HCT116 (cell line): ENCODE results near the gene APLF. TPM values are rescaled to one million over a fixed set of nuclear protein-coding genes. Genes with fewer than 3 reads are reported as not detected.
"Not testable (repeated sequence)": the region's sequence is repeated elsewhere in the genome, so short reads cannot be mapped to it uniquely, and the experiment has no call there.

ENCODE experiments used
- ATAC-seq: fragments of 200-7000 bp; cut with Tn5 transposase; 2 replicates; pipeline ENCODE4 v1.9.1; 2020; ENCODE audit warnings: mild to moderate bottlenecking, moderate library complexity
- BruUV-seq: library from RNA; stranded (reverse); fragments of 400-500 nt; replicated peaks from 2 replicates; lab custom pipeline; 2021; lab: Mats Ljungman, UMichigan
- CTCF ChIA-PET: fragments of 300-600 bp; sonication (Branson Sonifier 250); formaldehyde crosslinking; loops from one replicate; lab custom pipeline; 2021; ENCODE audit warnings: antibody characterized with exemption; lab: Charles Lee
- POLR2A ChIA-PET: fragments of 300-600, 350-600 bp; sonication (Branson Sonifier 250); formaldehyde crosslinking; loops from one replicate; lab custom pipeline; 2021; ENCODE audit warnings: antibody characterized with exemption; lab: Charles Lee
- RAD21 ChIA-PET, 2 experiments: fragments of 300-600 bp; sonication (Branson Sonifier 250); formaldehyde crosslinking; loops; one replicate each; lab custom pipeline; 2023; ENCODE audit warnings: low total read pairs in 2 of 2; ENCODE audit not compliant: uncharacterized antibody in 2 of 2, unreplicated experiment in 2 of 2, low non-redundant PET in 1 of 2; lab: Charles Lee
- DNase-seq: peaks from one replicate; pipeline ENCODE4 v3.0.0-alpha.2; 2010; ENCODE audit warnings: low read depth, low spot score
- H2AFZ ChIP-seq: fragments of 200-600 bp; shearing (Covaris generic), sonication (generic); 2 replicates; pipeline ENCODE4 v1.6.1; 2017; ENCODE audit warnings: low read depth, mixed run types, mixed read lengths, antibody characterized with exemption, low read length; ENCODE audit not compliant: poor library complexity, severe bottlenecking
- H3K27ac ChIP-seq: 2 replicates; pipeline ENCODE4 v1.5.1; 2012; ENCODE audit warnings: low read depth, low read length
- H3K27me3 ChIP-seq: fragments of 200-600 bp; sonication (generic); 2 replicates; pipeline ENCODE4 v1.6.1; 2016; ENCODE audit warnings: mixed run types, low read length, mixed read lengths; ENCODE audit not compliant: insufficient read depth
- H3K36me3 ChIP-seq, 2 experiments: fragments of 200-500 bp in 1 of 2; fragments of 200-600 bp in 1 of 2; sonication (Bioruptor generic) in 1 of 2; sonication (generic) in 1 of 2; 2 replicates each; pipeline versions ENCODE4 v1.5.1 to v1.6.1; 2014 to 2016; ENCODE audit warnings: low read length in 2 of 2, inconsistent platforms in 1 of 2, mixed read lengths in 1 of 2, mixed run types in 1 of 2; ENCODE audit not compliant: insufficient read depth in 2 of 2, control insufficient read depth in 1 of 2
- H3K4me1 ChIP-seq, 2 experiments: fragments of 200-600 bp in 1 of 2; sonication (generic) in 1 of 2; 2 replicates each; pipeline versions ENCODE4 v1.5.1 to v1.6.1; 2012 to 2017; ENCODE audit warnings: low read length in 2 of 2, inconsistent platforms in 1 of 2, mild to moderate bottlenecking in 1 of 2, mixed read lengths in 1 of 2, mixed run types in 1 of 2, moderate library complexity in 1 of 2; ENCODE audit not compliant: insufficient read depth in 2 of 2, control insufficient read depth in 1 of 2
- H3K4me2 ChIP-seq: fragments of 200-600 bp; sonication (generic); 2 replicates; pipeline ENCODE4 v1.6.1; 2017; ENCODE audit warnings: mixed run types, low read length, mixed read lengths
- H3K4me3 ChIP-seq, 2 experiments: fragments of 200-600 bp in 1 of 2; sonication (generic) in 1 of 2; replicated peaks in 1 of 2; 2 replicates each; pipeline ENCODE4 v1.5.1; 2011 to 2016; ENCODE audit warnings: low read length in 2 of 2, control low read depth in 1 of 2, low read depth in 1 of 2, mild to moderate bottlenecking in 1 of 2, mixed read lengths in 1 of 2, mixed run types in 1 of 2
- H3K79me2 ChIP-seq: fragments of 200-600 bp; sonication (generic); 2 replicates; pipeline ENCODE4 v1.6.1; 2017; ENCODE audit warnings: mild to moderate bottlenecking, mixed run types, low read length, moderate library complexity, mixed read lengths; ENCODE audit not compliant: insufficient read depth
- H3K9ac ChIP-seq: fragments of 200-600 bp; sonication (generic); 2 replicates; pipeline ENCODE4 v1.6.1; 2016; ENCODE audit warnings: low read length, mixed read lengths
- H3K9me2 ChIP-seq: fragments of 200-600 bp; sonication (generic), shearing (Covaris generic); 2 replicates; pipeline ENCODE4 v1.6.1; 2017; ENCODE audit warnings: mixed run types, mild to moderate bottlenecking, moderate library complexity; ENCODE audit not compliant: insufficient read depth
- H3K9me3 ChIP-seq, 2 experiments: fragments of 200-500 bp in 1 of 2; fragments of 200-600 bp in 1 of 2; sonication (Bioruptor generic) in 1 of 2; sonication (generic) in 1 of 2; 2 replicates each; pipeline ENCODE4 v1.6.1; 2014 to 2017; ENCODE audit warnings: low read length in 2 of 2, mixed read lengths in 2 of 2, inconsistent platforms in 1 of 2, low read depth in 1 of 2, mild to moderate bottlenecking in 1 of 2, mixed run types in 1 of 2, moderate library complexity in 1 of 2; ENCODE audit not compliant: control insufficient read depth in 1 of 2, insufficient read depth in 1 of 2
- H4K20me1 ChIP-seq: fragments of 200-600 bp; sonication (generic), shearing (Covaris generic); 2 replicates; pipeline ENCODE4 v1.6.1; 2017; ENCODE audit warnings: mixed run types, mild to moderate bottlenecking, moderate library complexity; ENCODE audit not compliant: insufficient read depth
- ATF3 ChIP-seq: IDR thresholded peaks from 2 replicates; pipeline ENCODE4 v1.6.1; 2012
- EGR1 ChIP-seq: IDR thresholded peaks from 2 replicates; pipeline ENCODE4 v1.6.1; 2012; ENCODE audit warnings: low read depth
- EZH2 ChIP-seq: fragments of 200-600 bp; sonication (generic); IDR thresholded peaks from 2 replicates; pipeline ENCODE4 v1.6.1; 2017; ENCODE audit warnings: antibody characterized with exemption, mixed run types
- FOSL1 ChIP-seq: IDR thresholded peaks from 2 replicates; pipeline ENCODE4 v1.6.1; 2012; ENCODE audit warnings: low read depth
- MAX ChIP-seq: IDR thresholded peaks from 2 replicates; pipeline ENCODE4 v1.6.1; 2012
- POLR2A ChIP-seq: IDR thresholded peaks from 2 replicates; pipeline ENCODE4 v1.7.0; 2011; ENCODE audit warnings: borderline replicate concordance; ENCODE audit not compliant: insufficient read depth, insufficient read length; ENCODE audit errors: extremely low read depth
- POLR2AphosphoS5 ChIP-seq: IDR thresholded peaks from 2 replicates; pipeline ENCODE4 v1.6.1; 2011; ENCODE audit warnings: mild to moderate bottlenecking, low read depth, low read length, moderate library complexity
- RAD21 ChIP-seq: IDR thresholded peaks from 2 replicates; pipeline ENCODE4 v1.6.1; 2012; ENCODE audit warnings: low read depth, mild to moderate bottlenecking
- REST ChIP-seq: IDR thresholded peaks from 2 replicates; pipeline ENCODE4 v1.6.1; 2012; ENCODE audit warnings: low read depth
- SIN3A ChIP-seq: IDR thresholded peaks from 2 replicates; pipeline ENCODE4 v1.6.1; 2012; ENCODE audit warnings: low read depth
- SRF ChIP-seq: IDR thresholded peaks from 2 replicates; pipeline ENCODE4 v1.6.1; 2012; ENCODE audit warnings: low read depth
- TCF7L2 ChIP-seq: IDR thresholded peaks from 2 replicates; pipeline ENCODE4 v1.7.0; 2011; ENCODE audit warnings: borderline replicate concordance, inconsistent platforms; ENCODE audit not compliant: insufficient read depth, insufficient read length; ENCODE audit errors: extremely low read depth
- YY1 ChIP-seq: IDR thresholded peaks from 2 replicates; pipeline ENCODE4 v1.6.1; 2011; ENCODE audit warnings: low read length, low read depth, moderate library complexity, mild to moderate bottlenecking; ENCODE audit not compliant: insufficient replicate concordance; ENCODE audit errors: extremely low read depth
- ZBTB33 ChIP-seq: IDR thresholded peaks from 2 replicates; pipeline ENCODE4 v1.6.1; 2011; ENCODE audit warnings: mild to moderate bottlenecking, low read length, moderate library complexity; ENCODE audit not compliant: insufficient replicate concordance; ENCODE audit errors: extremely low read depth
- ZNF274 ChIP-seq: fragments of 200-500 bp; sonication (Bioruptor generic); IDR thresholded peaks from 2 replicates; pipeline ENCODE4 v1.6.1; 2014; ENCODE audit warnings: mild to moderate bottlenecking, low read depth, low read length, inconsistent platforms
- intact Hi-C: fragments of 100-400 bp; cut with micrococcal nuclease; formaldehyde crosslinking; loops from 2 replicates; pipeline ENCODE4 v1.10.0; 2022
- total RNA-seq: library from RNA; stranded (reverse); gene quantifications from one replicate; pipeline ENCODE4 v1.2.1, GENCODE V29; 2021; ENCODE audit not compliant: unreplicated experiment

The APLF gene
- total RNA-seq, 1 experiment from 2014 or later = 1.6 TPM

- H3K27me3 ChIP-seq = no peaks in the 10 kb centered on the region
- ATAC-seq (no peak), DNase-seq (no peak)
- no peak overlapping the region for H3K9ac ChIP-seq
- TF ChIP-seq YY1 = no peak
- TF ChIP-seq ATF3 = no peak
- TF ChIP-seq SRF = no peak
- no peak for TF ChIP-seq RAD21
- TF ChIP-seq FOSL1 = no peak
- no peak for TF ChIP-seq POLR2AphosphoS5
- no peak for TF ChIP-seq POLR2A
- no peak for TF ChIP-seq EZH2
- TF ChIP-seq TCF7L2 = no peak
- no peak for TF ChIP-seq REST
- no peak for TF ChIP-seq ZBTB33
- no peak for TF ChIP-seq MAX
- TF ChIP-seq SIN3A = no peak
- no peak for TF ChIP-seq EGR1
- TF ChIP-seq ZNF274 = no peak
- H3K79me2 ChIP-seq = no peaks in the 10 kb centered on the region
- intact Hi-C loops = no loop called here
- H2AFZ ChIP-seq = no peak overlapping the region
- no peak overlapping the region for H3K4me2 ChIP-seq
- no peak overlapping the region for H3K4me3 ChIP-seq
- no peaks in the 10 kb centered on the region for H4K20me1 ChIP-seq
- no peak overlapping the region for H3K27ac ChIP-seq
- no TSS peak for BruUV-seq
- H3K4me1 ChIP-seq = no peaks in the 10 kb centered on the region
- no peaks in the 10 kb centered on the region for H3K36me3 ChIP-seq
- no peaks in the 10 kb centered on the region for H3K9me3 ChIP-seq
- no peaks in the 10 kb centered on the region for H3K9me2 ChIP-seq
- ChIA-PET POLR2A (no interaction called here), RAD21 (no interaction called here), CTCF (no interaction called here)
Measured at GRCh38 chr2:68553098-68553497, 85.7 kb downstream of the APLF start.

- H3K36me3 ChIP-seq, H3K27ac ChIP-seq, CTCF ChIA-PET, H3K9ac ChIP-seq, POLR2A ChIA-PET, BruUV-seq, H3K9me3 ChIP-seq, H3K27me3 ChIP-seq, H3K9me2 ChIP-seq, intact Hi-C loops, RAD21 ChIA-PET, H4K20me1 ChIP-seq, H3K4me2 ChIP-seq, H3K4me3 ChIP-seq, H3K79me2 ChIP-seq, H3K4me1 ChIP-seq, DNase-seq, ATAC-seq, H2AFZ ChIP-seq: not testable (repeated sequence)
Measured at GRCh38 chr2:68555425-68556206, 88.2 kb downstream of the APLF start.
